Measurements from ENCODE around the gene ATM.

DNA sequence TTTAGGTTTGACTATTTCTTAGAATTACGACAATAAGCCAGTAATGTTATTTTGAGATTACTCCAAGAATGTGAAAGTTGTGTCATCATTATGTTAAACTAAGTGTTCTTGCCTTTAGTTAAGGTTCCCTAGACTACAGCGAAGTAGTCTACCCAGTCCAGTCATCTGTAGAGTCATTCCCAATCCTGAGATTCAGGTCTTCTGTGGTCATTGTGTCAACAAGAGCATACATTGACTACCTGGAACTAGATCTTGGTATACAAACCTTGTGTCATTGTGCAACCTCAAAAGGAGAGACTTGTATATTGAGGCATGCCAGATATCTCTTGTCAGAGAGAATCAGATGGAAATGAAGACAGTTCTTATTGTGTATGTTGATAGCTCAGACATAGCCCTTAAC is 115.9 kb downstream of the ATM start:
- no peak for TF ChIP-seq CTCF (IDR thresholded peaks at IDR 0.05)
- no peak for TF ChIP-seq POLR2A (IDR thresholded peaks at IDR 0.05)
